ENCODE data around the gene ZCCHC14. TPM values are rescaled to one million over a fixed set of nuclear protein-coding genes. Genes with fewer than 3 reads are reported as not detected.

The ZCCHC14 gene
- total RNA-seq, 1 experiment from 2014 or later: 37.8 TPM

DNA sequence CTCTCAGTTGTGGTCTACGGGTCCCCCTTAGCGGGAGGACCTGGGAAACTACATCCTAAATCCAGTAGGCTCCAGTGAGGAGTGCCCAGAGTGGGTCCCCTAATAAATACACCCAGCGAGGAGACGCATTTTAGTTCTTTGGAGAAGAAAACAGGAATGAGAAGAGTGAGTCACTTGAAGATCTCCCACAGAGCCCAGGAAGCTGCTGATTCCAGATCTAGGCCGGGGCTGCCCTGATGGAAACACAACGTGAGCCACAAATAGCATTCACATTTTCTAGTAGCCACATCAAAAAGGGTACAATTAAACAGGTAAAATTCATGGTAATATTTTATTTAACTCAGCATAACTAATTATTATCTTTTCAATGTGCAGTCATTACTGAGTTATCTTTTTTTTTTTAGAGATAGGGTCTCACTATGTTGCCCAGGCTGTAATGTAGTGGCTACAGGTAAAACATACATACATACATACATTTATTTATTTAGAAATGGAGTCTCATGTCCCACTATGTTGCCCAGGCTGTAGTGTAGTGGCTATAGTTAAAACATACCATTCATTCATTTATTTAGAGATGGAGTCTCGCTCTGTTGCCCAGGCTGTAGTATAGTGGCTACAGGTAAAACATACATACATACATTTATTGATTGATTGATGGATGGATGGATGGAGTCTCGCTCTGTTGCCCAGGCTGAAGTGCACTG is 130.8 kb downstream of the ZCCHC14 start:
- no peak overlapping the region for H3K27ac ChIP-seq (ENCODE audit: low read depth, low read length)
- H2AFZ ChIP-seq (ENCODE audit: low read depth, low read length, poor library complexity, severe bottlenecking): no peak overlapping the region
- no peak overlapping the region for H3K9ac ChIP-seq (ENCODE audit: low read length)
- H3K79me2 ChIP-seq (ENCODE audit: insufficient read depth, low read length): peaks cover 64% of the 10 kb centered on the region
- DNase-seq (ENCODE audit: low read depth, low spot score) (no peak), ATAC-seq (no peak)
- H3K9me2 ChIP-seq (ENCODE audit: insufficient read depth): no peaks in the 10 kb centered on the region
- BruUV-seq (replicated peaks): no TSS peak
- RAD21 ChIA-PET (ENCODE audit: low non-redundant PET in 1 of 2, low total read pairs in 2 of 2, uncharacterized antibody in 2 of 2, unreplicated experiment in 2 of 2): no interaction called here
- H3K4me1 ChIP-seq (ENCODE audit: control insufficient read depth in 1 of 2, insufficient read depth in 2 of 2, low read length in 2 of 2): peaks cover 0 to 7% of the 10 kb centered on the region in 2 experiments; a peak in 2 of 4 replicates
- no peak overlapping the region for H3K4me3 ChIP-seq (replicated peaks in 1 of 2; ENCODE audit: low read depth in 1 of 2, low read length in 2 of 2)
- CTCF ChIA-PET: no interaction called here
- no peak for TF ChIP-seq REST (IDR thresholded peaks at IDR 0.05; ENCODE audit: low read depth)
- TF ChIP-seq, protein P1, sequence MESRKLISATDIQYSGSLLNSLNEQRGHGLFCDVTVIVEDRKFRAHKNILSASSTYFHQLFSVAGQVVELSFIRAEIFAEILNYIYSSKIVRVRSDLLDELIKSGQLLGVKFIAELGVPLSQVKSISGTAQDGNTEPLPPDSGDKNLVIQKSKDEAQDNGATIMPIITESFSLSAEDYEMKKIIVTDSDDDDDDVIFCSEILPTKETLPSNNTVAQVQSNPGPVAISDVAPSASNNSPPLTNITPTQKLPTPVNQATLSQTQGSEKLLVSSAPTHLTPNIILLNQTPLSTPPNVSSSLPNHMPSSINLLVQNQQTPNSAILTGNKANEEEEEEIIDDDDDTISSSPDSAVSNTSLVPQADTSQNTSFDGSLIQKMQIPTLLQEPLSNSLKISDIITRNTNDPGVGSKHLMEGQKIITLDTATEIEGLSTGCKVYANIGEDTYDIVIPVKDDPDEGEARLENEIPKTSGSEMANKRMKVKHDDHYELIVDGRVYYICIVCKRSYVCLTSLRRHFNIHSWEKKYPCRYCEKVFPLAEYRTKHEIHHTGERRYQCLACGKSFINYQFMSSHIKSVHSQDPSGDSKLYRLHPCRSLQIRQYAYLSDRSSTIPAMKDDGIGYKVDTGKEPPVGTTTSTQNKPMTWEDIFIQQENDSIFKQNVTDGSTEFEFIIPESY (IDR thresholded peaks at IDR 0.05; ENCODE audit: extremely low read depth, insufficient replicate concordance, low read length): no peak
- TF ChIP-seq EZH2phosphoT487 (IDR thresholded peaks at IDR 0.05; ENCODE audit: borderline replicate concordance): no peak
- TF ChIP-seq ZNF274 (IDR thresholded peaks at IDR 0.05; ENCODE audit: low read depth, low read length): no peak
- TF ChIP-seq RAD21 (IDR thresholded peaks at IDR 0.05; ENCODE audit: low read depth): no peak
- no peak for TF ChIP-seq POLR2A (IDR thresholded peaks at IDR 0.05; ENCODE audit: borderline replicate concordance, extremely low read depth, insufficient read depth, insufficient read length)
- no peak for TF ChIP-seq EGR1 (IDR thresholded peaks at IDR 0.05; ENCODE audit: low read depth)
- TF ChIP-seq EZH2 (IDR thresholded peaks at IDR 0.05): no peak
- TF ChIP-seq ELF1 (IDR thresholded peaks at IDR 0.05; ENCODE audit: borderline replicate concordance, low read depth): no peak
- no peak for TF ChIP-seq YY1 (IDR thresholded peaks at IDR 0.05; ENCODE audit: extremely low read depth, insufficient replicate concordance, low read depth, low read length)
- no peak for TF ChIP-seq CTCF (IDR thresholded peaks at IDR 0.05 in 2 of 3, conservative IDR thresholded peaks at IDR 0.05 in 1 of 3; ENCODE audit: borderline replicate concordance in 1 of 3, insufficient read depth in 1 of 3, low read depth in 2 of 3, low read length in 2 of 3)
- no peak for TF ChIP-seq JUND (IDR thresholded peaks at IDR 0.05)
- TF ChIP-seq, protein P2, sequence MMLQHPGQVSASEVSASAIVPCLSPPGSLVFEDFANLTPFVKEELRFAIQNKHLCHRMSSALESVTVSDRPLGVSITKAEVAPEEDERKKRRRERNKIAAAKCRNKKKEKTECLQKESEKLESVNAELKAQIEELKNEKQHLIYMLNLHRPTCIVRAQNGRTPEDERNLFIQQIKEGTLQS (IDR thresholded peaks at IDR 0.05): no peak
- no peaks in the 10 kb centered on the region for H3K27me3 ChIP-seq (ENCODE audit: insufficient read depth, low read length)
- POLR2A ChIA-PET: no interaction called here
- no peak overlapping the region for H3K4me2 ChIP-seq (ENCODE audit: low read length)
- H3K9me3 ChIP-seq (ENCODE audit: control insufficient read depth in 1 of 2, insufficient read depth in 1 of 2, low read depth in 1 of 2, low read length in 2 of 2): no peaks in the 10 kb centered on the region
- H4K20me1 ChIP-seq (ENCODE audit: insufficient read depth): peaks cover 7% of the 10 kb centered on the region; the same call in 1 of the 2 replicates
- peaks cover 17 to 45% of the 10 kb centered on the region in 2 experiments; a peak in 3 of 4 replicates for H3K36me3 ChIP-seq (ENCODE audit: control insufficient read depth in 1 of 2, insufficient read depth in 2 of 2, low read length in 2 of 2)
- intact Hi-C loops (cut with micrococcal nuclease): no loop called here

All from HCT116 (cell line).